DND-41 (cell line): ENCODE results near the gene OSBPL7.

Experiments
- EZH2 ChIP-seq: IDR thresholded peaks from 3 replicates; pipeline ENCODE4 v1.6.1; 2012; ENCODE audit warnings: borderline replicate concordance, low read depth, mild to moderate bottlenecking, moderate library complexity, low read length, inconsistent platforms; ENCODE audit not compliant: severe bottlenecking
- TF ChIP-seq, protein P1 (sequence below): IDR thresholded peaks from 2 replicates; pipeline ENCODE4 v1.5.1; 2012; ENCODE audit warnings: borderline replicate concordance, low read length, moderate library complexity, mild to moderate bottlenecking; ENCODE audit not compliant: poor library complexity, severe bottlenecking; ENCODE audit errors: extremely low read depth

DNA sequence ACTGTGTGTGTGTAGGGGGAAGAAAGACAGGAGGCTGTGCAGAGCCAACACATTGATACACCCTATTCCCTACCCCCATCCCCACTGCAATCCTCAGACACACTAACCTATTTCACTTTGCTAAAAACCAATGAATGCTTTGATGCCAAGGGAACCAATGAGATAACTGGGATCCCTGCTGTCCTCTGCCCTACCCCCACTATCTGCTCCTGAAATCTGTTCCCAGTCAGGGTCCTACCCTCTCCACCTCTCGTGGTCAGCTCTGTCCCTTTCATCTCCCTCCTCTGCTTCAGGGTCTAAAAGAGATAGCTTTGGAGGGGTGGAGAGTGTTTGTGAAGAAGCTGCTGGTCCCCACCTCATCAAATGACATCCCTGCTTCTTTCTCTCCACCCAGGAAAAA is 48.5 kb upstream of the OSBPL7 start:
- TF ChIP-seq, protein P1, sequence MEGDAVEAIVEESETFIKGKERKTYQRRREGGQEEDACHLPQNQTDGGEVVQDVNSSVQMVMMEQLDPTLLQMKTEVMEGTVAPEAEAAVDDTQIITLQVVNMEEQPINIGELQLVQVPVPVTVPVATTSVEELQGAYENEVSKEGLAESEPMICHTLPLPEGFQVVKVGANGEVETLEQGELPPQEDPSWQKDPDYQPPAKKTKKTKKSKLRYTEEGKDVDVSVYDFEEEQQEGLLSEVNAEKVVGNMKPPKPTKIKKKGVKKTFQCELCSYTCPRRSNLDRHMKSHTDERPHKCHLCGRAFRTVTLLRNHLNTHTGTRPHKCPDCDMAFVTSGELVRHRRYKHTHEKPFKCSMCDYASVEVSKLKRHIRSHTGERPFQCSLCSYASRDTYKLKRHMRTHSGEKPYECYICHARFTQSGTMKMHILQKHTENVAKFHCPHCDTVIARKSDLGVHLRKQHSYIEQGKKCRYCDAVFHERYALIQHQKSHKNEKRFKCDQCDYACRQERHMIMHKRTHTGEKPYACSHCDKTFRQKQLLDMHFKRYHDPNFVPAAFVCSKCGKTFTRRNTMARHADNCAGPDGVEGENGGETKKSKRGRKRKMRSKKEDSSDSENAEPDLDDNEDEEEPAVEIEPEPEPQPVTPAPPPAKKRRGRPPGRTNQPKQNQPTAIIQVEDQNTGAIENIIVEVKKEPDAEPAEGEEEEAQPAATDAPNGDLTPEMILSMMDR: no peak
- no peak for TF ChIP-seq EZH2
